ENCODE data around the gene SDK1. TPM values are rescaled to one million over a fixed set of nuclear protein-coding genes. Genes with fewer than 3 reads are reported as not detected.
"Not testable (repeated sequence)": the region's sequence is repeated elsewhere in the genome, so short reads cannot be mapped to it uniquely, and the experiment has no call there.

The SDK1 gene
- total RNA-seq, 1 donor from 2014 or later: 7.5 TPM

DNA sequence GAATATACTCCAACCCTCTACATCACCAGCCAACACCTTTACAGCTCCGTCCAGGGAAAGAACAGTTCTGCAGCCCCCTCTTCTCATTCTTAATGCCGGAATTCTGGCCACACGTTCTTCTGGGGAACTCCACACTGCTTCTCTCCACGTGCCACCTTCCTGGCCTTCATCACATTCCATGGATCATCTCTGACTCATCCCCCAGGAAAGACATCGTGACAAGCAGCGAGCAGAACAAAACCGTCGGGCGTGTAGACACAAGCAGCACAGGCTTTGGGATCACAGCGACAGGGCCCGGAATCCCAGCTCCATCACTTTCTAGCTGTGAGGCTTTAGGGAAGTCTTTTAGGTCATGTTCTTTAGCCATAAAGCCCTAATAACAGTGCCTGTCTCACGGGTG is 790.7 kb downstream of the SDK1 start:
- DNase-seq (ENCODE audit: low spot score): no peak

GRCh38 chr7:4093035-4093434 is 792.0 kb downstream of the SDK1 start:
- no peak for DNase-seq (ENCODE audit: low spot score)

DNA sequence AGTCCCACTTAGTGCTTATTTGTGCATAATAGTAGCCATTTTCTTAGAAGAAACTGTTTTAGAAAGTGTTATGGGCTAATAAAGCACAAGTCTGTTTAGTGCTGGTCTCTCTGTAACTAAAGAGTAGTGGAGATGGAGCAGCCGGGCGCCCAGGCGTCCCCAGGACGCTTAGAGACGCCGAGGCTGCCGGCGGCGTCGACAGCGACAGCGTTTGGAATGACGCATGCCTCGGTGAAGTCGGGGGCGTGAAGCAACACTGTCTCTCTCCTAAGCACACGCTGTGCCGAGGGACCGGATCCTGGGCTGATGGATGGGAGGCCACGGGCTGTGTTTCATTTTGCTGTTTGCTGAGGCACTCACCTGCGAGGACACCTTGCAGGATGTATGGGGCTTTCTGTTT is 792.4 kb downstream of the SDK1 start:
- no peak for DNase-seq (ENCODE audit: low spot score)

DNA sequence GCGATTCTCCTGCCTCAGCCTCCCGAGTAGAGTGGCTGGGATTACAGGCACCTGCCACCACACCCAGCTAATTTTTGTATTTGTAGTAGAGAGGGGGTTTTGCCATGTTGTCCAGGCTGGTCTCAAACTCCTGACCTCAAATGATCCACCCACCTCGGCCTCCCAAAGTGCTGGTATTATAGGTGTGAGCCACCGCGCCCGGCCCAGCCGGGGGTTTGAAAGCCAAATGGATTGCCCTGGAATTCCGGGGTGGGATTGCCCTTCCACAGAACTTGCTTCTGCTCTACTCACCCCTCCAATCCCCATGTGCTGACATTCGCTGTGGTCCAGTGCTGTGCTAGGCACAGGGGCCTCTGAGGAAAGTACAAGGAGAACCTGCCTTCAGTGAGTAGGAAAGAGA is 793.1 kb downstream of the SDK1 start:
- not testable (repeated sequence) for DNase-seq (ENCODE audit: low spot score)

DNA sequence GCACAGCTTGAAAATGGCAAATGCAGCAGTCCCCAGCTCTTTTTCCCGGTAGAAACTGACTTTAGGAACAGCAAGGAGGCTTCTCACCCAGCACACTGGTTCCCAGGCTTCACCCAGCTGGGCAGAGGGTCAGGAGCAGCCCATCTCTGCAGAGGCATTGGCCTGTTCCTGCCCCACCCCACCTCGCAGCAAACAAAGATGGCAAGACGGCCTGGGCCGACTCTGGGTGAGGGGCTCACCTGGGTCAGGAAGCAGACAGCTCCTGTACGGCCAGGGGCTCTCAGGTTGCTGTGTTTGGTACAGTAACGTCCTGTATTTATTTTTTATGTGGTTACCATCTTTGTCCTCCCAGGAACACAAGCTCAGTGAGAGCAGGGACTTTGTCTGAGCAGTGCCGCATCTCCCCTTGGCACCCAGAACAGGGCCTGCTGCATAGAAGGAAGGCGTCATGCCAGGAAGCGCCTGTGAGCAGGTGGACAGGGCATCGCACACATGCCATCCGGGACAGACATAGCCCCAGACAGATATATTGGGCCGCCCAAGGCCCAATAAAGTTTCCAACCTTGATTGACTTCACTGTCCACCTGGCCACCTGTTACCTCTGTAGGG is 796.1 kb downstream of the SDK1 start:
- DNase-seq (ENCODE audit: low spot score): no peak

DNA sequence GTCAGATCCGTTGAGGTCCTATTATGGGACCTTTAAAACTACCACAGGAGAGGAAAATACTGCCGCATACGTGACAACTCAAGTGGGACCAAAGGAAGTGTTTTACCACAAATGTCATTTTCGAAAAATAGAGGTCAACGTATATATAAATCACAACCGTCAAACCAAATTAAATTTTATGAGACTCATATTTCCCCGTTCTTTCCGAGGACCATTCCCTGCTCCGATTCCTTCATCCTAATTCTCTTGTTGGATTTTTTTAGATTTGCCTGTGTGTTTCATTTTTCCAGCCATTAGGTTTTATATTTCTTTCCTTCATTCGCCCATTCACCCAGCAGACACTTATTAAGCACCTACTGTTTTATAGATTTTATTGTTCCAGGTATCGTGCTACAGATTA is 797.1 kb downstream of the SDK1 start:
- no peak for DNase-seq (ENCODE audit: low spot score)

- DNase-seq (ENCODE audit: low spot score): no peak
These were observed 798.6 kb downstream of the SDK1 start for GRCh38 chr7:4099651-4100050.

GRCh38 chr7:4100148-4100547 is 799.1 kb downstream of the SDK1 start:
- no peak for DNase-seq (ENCODE audit: low spot score)

DNA sequence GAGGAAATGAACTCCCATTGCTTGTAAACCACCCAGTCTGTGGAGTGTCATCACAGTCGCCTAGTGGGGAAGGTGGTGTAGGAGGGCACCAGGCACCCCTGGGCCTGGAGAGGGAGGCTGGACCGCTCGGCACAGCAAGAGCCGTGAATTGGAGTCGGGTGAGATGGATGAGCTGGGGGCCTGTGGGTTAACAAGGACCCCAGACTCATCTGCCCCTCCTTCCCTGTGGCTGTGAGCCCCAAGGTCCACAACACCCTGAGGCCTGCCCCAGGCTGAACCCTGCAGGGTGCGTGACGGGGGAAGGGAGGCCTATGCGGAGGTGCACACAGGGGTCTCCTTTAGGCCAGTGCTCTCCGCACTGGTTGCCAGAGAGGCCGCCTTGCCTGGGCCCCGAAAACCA is 799.6 kb downstream of the SDK1 start:
- DNase-seq (ENCODE audit: low spot score): no peak

DNA sequence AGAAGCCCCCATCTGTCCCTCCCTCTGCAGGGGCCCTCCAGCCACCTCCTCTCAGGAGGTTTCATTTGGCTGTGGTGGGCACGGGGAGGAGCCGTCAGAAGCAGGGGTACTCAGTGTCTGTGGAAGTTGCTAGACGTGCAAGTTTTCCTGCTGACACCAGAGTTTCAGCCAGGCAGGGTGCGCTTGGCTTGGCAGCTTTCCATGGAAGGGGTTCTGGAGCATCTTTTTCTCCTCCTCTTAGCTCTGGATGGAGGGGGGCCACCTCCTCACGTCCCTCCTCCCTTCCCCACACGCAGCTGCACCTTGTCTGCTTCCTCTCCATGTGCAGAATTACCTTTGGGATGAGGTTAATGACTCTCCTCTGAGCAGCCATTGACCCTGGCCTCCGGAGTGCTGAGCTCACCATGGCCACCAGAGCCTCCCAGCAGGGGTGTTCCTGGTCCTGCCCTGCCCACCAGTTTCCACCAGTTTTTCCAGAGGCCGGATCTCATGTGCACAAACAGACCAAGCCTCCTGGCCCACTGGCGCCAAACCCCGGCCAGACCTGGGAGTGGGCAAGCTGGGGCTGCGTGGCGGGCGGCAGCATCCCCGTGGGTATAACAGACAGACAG is 801.3 kb downstream of the SDK1 start:
- DNase-seq (ENCODE audit: low spot score): no peak

GRCh38 chr7:4103352-4104091 is 802.5 kb downstream of the SDK1 start:
- no peak for DNase-seq (ENCODE audit: low spot score)

DNA sequence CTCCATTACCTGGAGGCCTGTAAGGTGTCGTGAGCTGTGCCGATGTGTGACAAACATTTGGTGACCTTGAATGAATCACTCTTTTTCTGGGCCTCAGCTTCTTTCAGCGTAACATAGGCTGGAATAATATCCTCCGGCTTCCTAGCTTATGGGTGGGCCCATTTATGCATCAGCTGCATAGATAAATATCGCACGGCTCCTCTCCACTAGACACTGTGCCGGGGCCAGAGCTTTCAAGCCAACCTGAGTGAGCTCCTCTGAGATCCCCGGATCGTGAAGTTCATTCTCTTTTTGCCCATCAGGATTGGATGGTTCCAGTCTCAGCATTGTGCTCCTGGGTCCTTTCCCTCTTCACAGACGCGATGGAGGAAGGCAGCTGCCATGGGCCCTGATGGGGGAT is 806.8 kb downstream of the SDK1 start:
- no peak for DNase-seq (ENCODE audit: low spot score)

GRCh38 chr7:4108951-4109350 is 807.9 kb downstream of the SDK1 start:
- no peak for DNase-seq (ENCODE audit: low spot score)

GRCh38 chr7:4109481-4110110 is 808.5 kb downstream of the SDK1 start:
- no peak for DNase-seq (ENCODE audit: low spot score)

- no peak for DNase-seq (ENCODE audit: low spot score)
These were observed 809.4 kb downstream of the SDK1 start for GRCh38 chr7:4110438-4110837.

DNA sequence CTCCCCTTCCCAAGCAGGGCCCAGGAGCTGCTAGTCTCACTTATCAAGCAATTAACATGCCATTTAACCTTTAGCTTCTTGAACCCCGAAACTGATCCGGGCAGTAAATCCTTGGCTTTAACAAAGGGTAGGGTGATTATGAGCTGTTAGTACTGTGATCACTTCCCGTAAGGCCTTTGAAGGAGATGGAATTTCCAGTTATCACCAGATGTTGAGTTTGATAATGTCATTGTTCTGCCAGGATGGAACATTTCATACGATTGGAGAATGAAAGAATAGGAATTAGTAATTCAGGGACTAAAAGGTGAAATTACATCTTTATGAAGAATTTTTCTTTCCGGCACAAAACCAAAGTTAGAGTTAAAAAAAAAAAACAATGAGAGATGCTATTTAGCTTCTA is 810.1 kb downstream of the SDK1 start:
- no peak for DNase-seq (ENCODE audit: low spot score)

DNA sequence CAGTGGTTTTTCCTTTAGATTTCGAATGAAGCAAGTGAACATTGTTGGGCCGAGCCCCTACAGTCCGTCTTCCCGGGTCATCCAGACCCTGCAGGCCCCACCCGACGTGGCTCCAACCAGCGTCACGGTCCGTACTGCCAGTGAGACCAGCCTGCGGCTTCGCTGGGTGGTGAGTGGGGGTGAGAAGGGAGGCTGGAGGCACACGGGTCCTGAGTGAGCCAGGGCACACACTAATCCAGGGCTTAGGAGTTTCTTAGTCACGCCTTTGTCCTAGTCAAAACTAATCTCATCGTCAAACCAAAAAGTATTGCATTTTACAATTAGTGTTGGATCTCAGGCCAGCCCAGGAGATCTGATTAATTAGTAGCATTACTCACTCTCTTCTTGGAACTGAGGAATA is 812.2 kb downstream of the SDK1 start:
- DNase-seq (ENCODE audit: low spot score): peak; percentile 85

DNA sequence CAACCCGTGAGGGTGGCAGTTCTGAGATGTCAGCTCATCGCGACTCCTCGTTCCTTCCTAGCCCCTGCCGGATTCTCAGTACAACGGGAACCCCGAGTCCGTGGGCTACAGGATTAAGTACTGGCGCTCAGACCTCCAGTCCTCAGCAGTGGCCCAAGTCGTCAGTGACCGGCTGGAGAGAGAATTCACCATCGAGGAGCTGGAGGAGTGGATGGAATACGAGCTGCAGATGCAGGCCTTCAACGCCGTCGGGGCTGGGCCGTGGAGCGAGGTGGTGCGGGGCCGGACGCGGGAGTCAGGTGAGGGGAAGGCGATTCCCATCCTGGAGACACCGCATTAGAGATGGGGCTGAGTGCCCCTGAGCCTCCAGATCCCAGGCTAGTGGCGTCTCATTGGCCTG is 812.9 kb downstream of the SDK1 start:
- DNase-seq (ENCODE audit: low spot score): peak; percentile 72

DNA sequence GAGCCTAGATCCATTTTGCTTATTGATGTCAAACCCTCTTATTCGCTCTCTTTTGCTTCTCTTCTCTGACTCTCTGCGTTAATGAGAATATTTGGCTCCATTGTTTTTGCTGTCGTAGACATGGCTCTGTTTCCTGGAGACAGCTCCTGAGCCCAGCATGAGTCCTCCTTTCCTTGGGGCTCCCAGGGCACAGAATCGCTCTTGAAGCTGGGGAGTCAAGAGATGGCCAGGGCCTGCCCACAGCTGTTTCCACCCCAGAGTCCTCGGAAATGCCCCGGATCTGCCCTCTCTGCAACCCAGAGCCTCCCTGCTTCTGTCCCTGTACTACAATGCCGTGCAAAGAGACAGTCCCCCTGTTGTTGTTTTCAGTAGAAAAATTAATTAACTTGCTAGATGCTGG is 814.4 kb downstream of the SDK1 start:
- DNase-seq (ENCODE audit: low spot score): peak; percentile 64

DNA sequence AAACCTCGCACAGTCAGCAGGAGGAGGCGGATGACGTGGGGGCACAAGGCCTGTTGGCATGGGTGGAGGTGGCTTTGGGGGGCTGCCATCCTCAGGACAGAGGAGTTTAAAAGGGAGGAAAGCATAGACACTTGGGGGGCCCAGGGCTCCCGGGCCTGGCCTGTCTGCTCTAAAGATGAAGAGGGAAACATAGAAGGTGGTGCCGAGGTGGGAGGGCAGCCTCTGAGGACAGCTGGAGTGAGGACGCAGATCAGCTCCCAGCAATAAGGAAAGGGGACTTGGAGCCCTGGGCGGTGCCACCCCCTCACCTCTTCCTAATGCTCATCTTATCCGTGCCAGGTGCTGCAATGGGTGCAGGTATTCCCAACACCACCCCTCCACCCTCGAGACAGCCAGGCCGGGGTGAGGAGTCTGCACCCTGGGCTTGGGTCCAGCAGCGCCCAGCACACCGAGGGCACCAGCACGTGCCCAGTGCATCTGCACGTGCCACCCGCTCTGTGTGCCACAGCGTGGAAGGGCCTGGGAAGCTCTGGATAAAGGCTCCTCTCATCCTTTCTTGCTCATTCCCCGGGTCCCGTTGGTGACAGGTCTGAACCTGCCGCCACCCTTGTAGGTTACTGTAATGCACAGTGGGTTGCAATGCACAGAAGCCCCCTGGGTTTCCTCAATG is 815.0 kb downstream of the SDK1 start:
- peak; percentile 64 for DNase-seq (ENCODE audit: low spot score)

DNA sequence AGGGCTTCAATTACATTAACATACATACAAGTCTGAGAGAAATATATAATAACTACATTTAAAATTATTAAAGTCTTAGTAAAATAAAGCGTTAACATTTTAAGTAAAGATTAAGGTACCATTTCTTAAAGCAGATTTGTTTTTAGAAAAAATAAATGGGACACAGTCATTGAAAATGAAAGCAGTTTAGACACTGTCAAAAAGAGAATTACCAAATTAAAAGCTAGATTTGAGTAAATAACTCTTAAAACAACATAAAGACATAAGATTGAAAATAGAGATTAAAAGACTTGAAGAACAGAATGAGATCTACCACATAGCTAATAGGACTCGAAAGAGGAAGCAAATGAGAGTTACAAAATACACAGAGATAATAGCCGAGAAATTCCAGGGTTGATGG is 818.8 kb downstream of the SDK1 start:
- DNase-seq (ENCODE audit: low spot score): no peak

DNA sequence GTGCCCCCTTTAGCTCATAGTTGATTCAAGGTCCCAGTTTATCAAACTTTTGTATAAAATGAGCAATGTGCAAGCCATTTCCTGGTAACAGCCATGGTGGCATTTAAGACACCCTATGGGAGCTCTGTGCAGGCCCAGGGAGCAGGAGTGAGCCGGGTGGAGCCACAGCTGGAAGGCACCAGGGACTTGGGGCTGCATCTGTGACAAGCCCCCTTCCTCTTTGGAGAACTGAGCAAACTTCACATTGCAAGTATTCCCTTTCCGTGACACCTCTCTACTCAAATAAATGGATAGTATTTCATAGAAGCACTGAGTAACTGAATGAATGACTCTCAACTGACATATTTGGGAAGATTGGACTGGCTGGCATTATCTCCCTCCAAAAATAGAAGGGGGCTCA is 822.3 kb downstream of the SDK1 start:
- no peak for DNase-seq (ENCODE audit: low spot score)

Measured in mesenteric fat pad (tissue), 1 donor.